H9 (cell line): ENCODE results near the gene DNASE1L3. TPM values are rescaled to one million over a fixed set of nuclear protein-coding genes. Genes with fewer than 3 reads are reported as not detected.

Experiments
- DNase-seq: peaks from one replicate; pipeline ENCODE4 v3.0.0-alpha.2; 2017
- H2AFZ ChIP-seq: one replicate; pipeline ENCODE4 v1.6.1; 2013; ENCODE audit warnings: mild to moderate bottlenecking, low read length, control low read depth, moderate library complexity
- H2AK5ac ChIP-seq: 2 replicates; pipeline ENCODE4 v1.6.1; 2013; ENCODE audit warnings: low read length, control low read depth, mixed read lengths; ENCODE audit not compliant: insufficient read length
- H2BK120ac ChIP-seq: one replicate; pipeline ENCODE4 v1.6.1; 2013; ENCODE audit warnings: low read depth, mild to moderate bottlenecking, low read length, control low read depth, inconsistent platforms; ENCODE audit not compliant: poor library complexity, severe bottlenecking
- H2BK12ac ChIP-seq: 2 replicates; pipeline ENCODE4 v1.6.1; 2013; ENCODE audit warnings: low read length, control low read depth, mixed read lengths, low read depth; ENCODE audit not compliant: insufficient read length
- H2BK15ac ChIP-seq: 2 replicates; pipeline ENCODE4 v1.6.1; 2013; ENCODE audit warnings: low read depth, low read length, control low read depth
- H2BK20ac ChIP-seq: one replicate; pipeline ENCODE4 v1.6.1; 2013; ENCODE audit warnings: low read depth, mild to moderate bottlenecking, low read length, control low read depth, inconsistent platforms; ENCODE audit not compliant: poor library complexity, severe bottlenecking
- H2BK5ac ChIP-seq: 2 replicates; pipeline ENCODE4 v1.6.1; 2013; ENCODE audit warnings: low read length, control low read depth, mixed read lengths; ENCODE audit not compliant: insufficient read length
- H3K14ac ChIP-seq: 2 replicates; pipeline ENCODE4 v1.6.1; 2013; ENCODE audit warnings: low read length, control low read depth; ENCODE audit not compliant: insufficient read depth
- H3K18ac ChIP-seq: 2 replicates; pipeline ENCODE4 v1.6.1; 2013; ENCODE audit warnings: low read depth, mild to moderate bottlenecking, mixed read lengths, low read length, control low read depth; ENCODE audit not compliant: insufficient read length
- H3K23ac ChIP-seq: 2 replicates; pipeline ENCODE4 v1.6.1; 2013; ENCODE audit warnings: low read length, control low read depth, mixed read lengths, low read depth; ENCODE audit not compliant: insufficient read length
- H3K23me2 ChIP-seq: 2 replicates; pipeline ENCODE4 v1.6.1; 2013; ENCODE audit warnings: low read depth, mild to moderate bottlenecking, mixed read lengths, low read length, control low read depth; ENCODE audit not compliant: insufficient read length, poor library complexity, severe bottlenecking
- H3K27ac ChIP-seq: 2 replicates; pipeline ENCODE4 v1.5.1; 2013; ENCODE audit warnings: low read length, control low read depth, mixed read lengths, low read depth; ENCODE audit not compliant: insufficient read length
- H3K27me3 ChIP-seq: 2 replicates; pipeline ENCODE4 v1.6.1; 2013; ENCODE audit warnings: low read length, control low read depth, inconsistent platforms; ENCODE audit not compliant: insufficient read depth
- H3K4ac ChIP-seq: 2 replicates; pipeline ENCODE4 v1.6.1; 2013; ENCODE audit warnings: low read depth, mild to moderate bottlenecking, control low read depth, inconsistent platforms, low read length, moderate library complexity
- H3K4me1 ChIP-seq: 2 replicates; pipeline ENCODE4 v1.6.1; 2013; ENCODE audit warnings: low read length, control low read depth, inconsistent platforms; ENCODE audit not compliant: insufficient read depth
- H3K4me2 ChIP-seq: 2 replicates; pipeline ENCODE4 v1.6.1; 2013; ENCODE audit warnings: low read length, control low read depth, mixed read lengths; ENCODE audit not compliant: insufficient read length, insufficient read depth
- H3K56ac ChIP-seq: 2 replicates; pipeline ENCODE4 v1.6.1; 2013; ENCODE audit warnings: low read depth, mild to moderate bottlenecking, mixed read lengths, low read length, control low read depth; ENCODE audit not compliant: insufficient read length
- H3K79me1 ChIP-seq: 2 replicates; pipeline ENCODE4 v1.6.1; 2013; ENCODE audit warnings: low read depth, mild to moderate bottlenecking, moderate library complexity, low read length, control low read depth, inconsistent platforms; ENCODE audit not compliant: insufficient read depth, poor library complexity, severe bottlenecking
- H3K79me2 ChIP-seq: 2 replicates; pipeline ENCODE4 v1.6.1; 2013; ENCODE audit warnings: low read length, control low read depth, inconsistent platforms; ENCODE audit not compliant: insufficient read depth
- H3K9ac ChIP-seq: 2 replicates; pipeline ENCODE4 v1.6.1; 2013; ENCODE audit warnings: low read length, control low read depth, mixed read lengths; ENCODE audit not compliant: insufficient read length; ENCODE audit errors: extremely low read depth
- H3K9me3 ChIP-seq: one replicate; pipeline ENCODE4 v1.6.1; 2013; ENCODE audit warnings: low read depth, low read length, inconsistent platforms; ENCODE audit not compliant: control insufficient read depth
- H3T11ph ChIP-seq: one replicate; pipeline ENCODE4 v1.6.1; 2013; ENCODE audit warnings: mild to moderate bottlenecking, low read length, control low read depth, inconsistent platforms
- H4K20me1 ChIP-seq: one replicate; pipeline ENCODE4 v1.6.1; 2013; ENCODE audit not compliant: control insufficient read depth, insufficient read length, insufficient read depth
- H4K5ac ChIP-seq: 2 replicates; pipeline ENCODE4 v1.6.1; 2013; ENCODE audit warnings: low read depth, mild to moderate bottlenecking, mixed read lengths, low read length, control low read depth; ENCODE audit not compliant: insufficient read length
- H4K8ac ChIP-seq: replicated peaks from 2 replicates; pipeline ENCODE4 v1.6.1; 2013; ENCODE audit warnings: low read length, control low read depth, mixed read lengths, low read depth; ENCODE audit not compliant: insufficient read length
- H4K91ac ChIP-seq: 2 replicates; pipeline ENCODE4 v1.6.1; 2013; ENCODE audit warnings: low read depth, mild to moderate bottlenecking, moderate library complexity, mixed read lengths, low read length, control low read depth; ENCODE audit not compliant: insufficient read length
- H3K27ac Mint-ChIP-seq, 3 experiments: 2 replicates in 2 of 3; 3 replicates in 1 of 3; pipeline ENCODE4 v1.8.0; 2020 to 2021; ENCODE audit warnings: mixed read lengths in 3 of 3, mild to moderate bottlenecking in 1 of 3, moderate library complexity in 1 of 3
- H3K27me3 Mint-ChIP-seq: 2 replicates; pipeline ENCODE4 v1.8.0; 2021; ENCODE audit warnings: low read depth, mild to moderate bottlenecking, moderate library complexity, mixed read lengths
- H3K36me3 Mint-ChIP-seq, 3 experiments: 2 replicates in 2 of 3; 3 replicates in 1 of 3; pipeline ENCODE4 v1.8.0; 2020 to 2021; ENCODE audit warnings: low read depth in 3 of 3, mixed read lengths in 3 of 3; ENCODE audit not compliant: insufficient read depth in 1 of 3
- H3K4me1 Mint-ChIP-seq, 2 experiments: 2 replicates each; pipeline ENCODE4 v1.8.0; 2020; ENCODE audit warnings: mixed read lengths in 2 of 2
- H3K4me3 Mint-ChIP-seq, 2 experiments: 2 replicates in 1 of 2; 3 replicates in 1 of 2; pipeline ENCODE4 v1.8.0; 2020 to 2021; ENCODE audit warnings: mild to moderate bottlenecking in 2 of 2, mixed read lengths in 2 of 2, moderate library complexity in 1 of 2
- H3K9me3 Mint-ChIP-seq, 2 experiments: 2 replicates in 1 of 2; 3 replicates in 1 of 2; pipeline ENCODE4 v1.8.0; 2020; ENCODE audit warnings: mild to moderate bottlenecking in 2 of 2, mixed read lengths in 2 of 2, moderate library complexity in 1 of 2
- WGBS: extraction: QIAGEN DNeasy Blood & Tissue Kit; methylation state at CpG from one replicate; pipeline ENCODE4 v1.1.7; 2013; ENCODE audit warnings: missing lambda C conversion rate, low lambda C conversion rate, mixed read lengths; ENCODE audit not compliant: insufficient read length; ENCODE audit errors: extremely low coverage; 5-methylcytosine and 5-hydroxymethylcytosine counted together
- total RNA-seq: library from RNA; stranded (reverse); gene quantifications from 2 replicates; pipeline ENCODE4 v1.2.1, GENCODE V29; 2021
- TF ChIP-seq, protein P1 (sequence below): fragments of 200-600 bp; sonication (generic); conservative IDR thresholded peaks from 3 replicates; pipeline ENCODE4 v1.8.0; 2021; ENCODE audit warnings: antibody characterized with exemption, mild to moderate bottlenecking

Gene DNASE1L3
- total RNA-seq, 1 experiment from 2014 or later: not detected

DNA sequence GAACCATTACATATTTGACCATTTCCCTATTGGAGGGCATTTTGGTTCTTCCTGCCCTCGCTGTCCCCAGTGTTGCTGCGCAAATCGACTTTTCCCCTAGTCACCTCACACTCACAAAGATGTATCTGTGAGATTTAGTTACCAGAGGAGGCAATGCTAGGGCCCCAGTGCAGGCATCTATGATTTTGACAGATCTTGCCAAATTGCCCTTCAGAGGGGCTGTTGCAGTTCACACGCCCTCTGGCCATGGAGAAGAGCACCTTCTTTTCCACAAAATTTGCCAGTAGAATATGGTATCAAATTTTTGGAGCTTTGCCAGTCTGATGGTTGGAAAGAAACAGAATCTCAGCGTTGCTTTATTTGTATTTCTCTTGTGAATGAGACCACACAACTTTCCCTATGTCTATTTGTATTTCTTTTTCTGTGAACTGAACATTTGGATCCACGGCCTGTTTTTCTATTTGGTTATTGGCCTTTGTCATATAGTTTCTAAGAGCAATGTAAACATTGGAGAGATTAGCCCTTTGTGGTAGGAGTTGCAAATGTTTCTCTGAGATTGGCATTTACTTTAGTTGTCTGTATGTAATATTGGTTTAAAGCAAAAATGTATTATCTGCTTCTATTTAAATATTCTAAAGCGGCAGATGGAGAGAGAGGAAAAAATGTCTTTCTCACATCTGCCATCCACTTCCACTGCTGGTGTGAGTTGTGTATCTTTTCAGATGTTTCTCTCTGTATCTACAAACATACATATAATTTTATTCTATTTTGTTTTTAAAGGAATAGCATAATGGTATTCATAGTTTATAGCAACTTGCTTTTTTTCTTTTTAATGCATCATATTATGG, 66.1 kb downstream of the DNASE1L3 start:
- no peak overlapping the region for H2BK120ac ChIP-seq
- no peaks in the 10 kb centered on the region for H3K4me1 Mint-ChIP-seq
- H4K5ac ChIP-seq: no peak overlapping the region
- H3K27ac Mint-ChIP-seq: 0 out of 7 replicates have a peak overlapping the region, but pooled peaks of 1 of the 3 experiments have one; percentile 1
- H3K56ac ChIP-seq: no peak overlapping the region
- H3K18ac ChIP-seq: no peak overlapping the region
- H3K9me3 Mint-ChIP-seq: no peaks in the 10 kb centered on the region
- DNase-seq: no peak
- no peak overlapping the region for H2BK15ac ChIP-seq
- no peaks in the 10 kb centered on the region for H3K9me3 ChIP-seq
- no peaks in the 10 kb centered on the region for H3K27me3 Mint-ChIP-seq
- no CpG with 5 or more reads among the region's 7 CpGs for WGBS
- no peaks in the 10 kb centered on the region for H3K23me2 ChIP-seq
- H4K8ac ChIP-seq: no peak overlapping the region
- H2BK20ac ChIP-seq: no peak overlapping the region
- H3T11ph ChIP-seq: no peak overlapping the region
- H3K14ac ChIP-seq: no peak overlapping the region
- no peak overlapping the region for H3K27ac ChIP-seq
- H3K79me2 ChIP-seq: no peaks in the 10 kb centered on the region
- no peak overlapping the region for H3K9ac ChIP-seq
- H4K91ac ChIP-seq: no peak overlapping the region
- H3K36me3 Mint-ChIP-seq: peaks cover 32 to 83% (median 61%) of the 10 kb centered on the region in 3 experiments; a peak in 6 of 7 replicates
- H3K27me3 ChIP-seq: no peaks in the 10 kb centered on the region; the same call in 1 of the 2 replicates
- no peaks in the 10 kb centered on the region for H3K79me1 ChIP-seq
- no peaks in the 10 kb centered on the region for H4K20me1 ChIP-seq
- no peak overlapping the region for H2BK12ac ChIP-seq
- H3K23ac ChIP-seq: no peak overlapping the region
- no peak overlapping the region for H2BK5ac ChIP-seq
- no peaks in the 10 kb centered on the region for H3K4me1 ChIP-seq
- no peak overlapping the region for H3K4me3 Mint-ChIP-seq
- no peak overlapping the region for H2AK5ac ChIP-seq
- no peak overlapping the region for H3K4me2 ChIP-seq
- no peak overlapping the region for H2AFZ ChIP-seq
- TF ChIP-seq, protein P1, sequence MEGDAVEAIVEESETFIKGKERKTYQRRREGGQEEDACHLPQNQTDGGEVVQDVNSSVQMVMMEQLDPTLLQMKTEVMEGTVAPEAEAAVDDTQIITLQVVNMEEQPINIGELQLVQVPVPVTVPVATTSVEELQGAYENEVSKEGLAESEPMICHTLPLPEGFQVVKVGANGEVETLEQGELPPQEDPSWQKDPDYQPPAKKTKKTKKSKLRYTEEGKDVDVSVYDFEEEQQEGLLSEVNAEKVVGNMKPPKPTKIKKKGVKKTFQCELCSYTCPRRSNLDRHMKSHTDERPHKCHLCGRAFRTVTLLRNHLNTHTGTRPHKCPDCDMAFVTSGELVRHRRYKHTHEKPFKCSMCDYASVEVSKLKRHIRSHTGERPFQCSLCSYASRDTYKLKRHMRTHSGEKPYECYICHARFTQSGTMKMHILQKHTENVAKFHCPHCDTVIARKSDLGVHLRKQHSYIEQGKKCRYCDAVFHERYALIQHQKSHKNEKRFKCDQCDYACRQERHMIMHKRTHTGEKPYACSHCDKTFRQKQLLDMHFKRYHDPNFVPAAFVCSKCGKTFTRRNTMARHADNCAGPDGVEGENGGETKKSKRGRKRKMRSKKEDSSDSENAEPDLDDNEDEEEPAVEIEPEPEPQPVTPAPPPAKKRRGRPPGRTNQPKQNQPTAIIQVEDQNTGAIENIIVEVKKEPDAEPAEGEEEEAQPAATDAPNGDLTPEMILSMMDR: no peak
- no peak overlapping the region for H3K4ac ChIP-seq
